ENCODE results near the gene CFAP20DC. TPM values are rescaled to one million over a fixed set of nuclear protein-coding genes. Genes with fewer than 3 reads are reported as not detected.

Gene CFAP20DC
- total and polyA plus RNA-seq, 2 of the 8 experiments (the other 6 are each of a cell fraction or from before 2014, with no cell fraction given), result 2.2 to 2.8 TPM

DNA sequence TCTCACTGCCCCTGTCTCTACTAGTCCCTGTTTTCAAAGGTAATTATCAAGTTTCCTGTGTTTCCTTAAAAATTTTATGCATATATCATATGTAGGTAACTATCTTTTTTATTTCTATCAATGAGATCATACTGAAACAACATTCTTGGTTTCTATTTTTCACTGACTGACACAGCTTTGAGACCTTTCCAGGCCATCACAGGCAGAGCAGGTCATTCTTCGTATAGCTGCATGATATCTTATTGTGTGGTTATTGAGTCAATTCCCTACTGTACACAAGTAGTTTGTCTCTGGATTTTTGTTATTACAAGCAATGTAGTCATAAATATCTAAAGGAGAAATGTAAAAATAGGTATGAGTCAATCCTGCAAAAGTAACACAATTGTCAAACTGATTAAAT is 169.6 kb downstream of the CFAP20DC start:
- Histone ChIP-seq H3K4me3 (ENCODE audit: extremely low read depth in 1 of 4, insufficient read depth in 2 of 4, low read depth in 3 of 4, low read length in 4 of 4) (no peak overlapping the region), H2BK12ac (ENCODE audit: low read depth, low read length) (no peak overlapping the region), H4K8ac (ENCODE audit: extremely low read depth, insufficient read depth, low read length) (no peak overlapping the region), H3K18ac (ENCODE audit: extremely low read depth, low read length) (no peak overlapping the region), H2BK20ac (ENCODE audit: low read length) (no peak overlapping the region), H4K20me1 (replicated peaks in 1 of 2; ENCODE audit: control insufficient read depth in 1 of 2, insufficient read depth in 2 of 2, low read length in 2 of 2) (no peaks in the 10 kb centered on the region), H3K23ac (ENCODE audit: insufficient read length) (no peak overlapping the region), H3K27ac (ENCODE audit: low read depth, low read length) (no peak overlapping the region), H3K4ac (replicated peaks; ENCODE audit: insufficient read length, low read depth, low read length) (no peak overlapping the region), H2AFZ (ENCODE audit: low read length) (no peak overlapping the region), H3K27me3 (replicated peaks in 1 of 4; ENCODE audit: control insufficient read depth in 3 of 4, extremely low read depth in 1 of 4, insufficient read depth in 3 of 4, low read length in 3 of 4) (no peaks in the 10 kb centered on the region), H2BK5ac (ENCODE audit: low read depth, low read length) (no peak overlapping the region), H2AK5ac (ENCODE audit: low read depth, low read length) (no peak overlapping the region), H2BK120ac (replicated peaks; ENCODE audit: low read depth, low read length) (no peak overlapping the region), H4K5ac (ENCODE audit: insufficient read length, low read depth, low read length) (no peak overlapping the region), H3K9me3 (ENCODE audit: insufficient read depth in 2 of 2, low read depth in 1 of 2, low read length in 1 of 2) (no peaks in the 10 kb centered on the region), H3K79me2 (ENCODE audit: control insufficient read depth in 1 of 2, insufficient read depth in 2 of 2, low read length in 2 of 2) (no peaks in the 10 kb centered on the region), H3K79me1 (ENCODE audit: low read depth, low read length) (no peaks in the 10 kb centered on the region), H3K36me3 (ENCODE audit: control insufficient read depth in 2 of 4, insufficient read depth in 4 of 4, low read length in 3 of 4) (no peaks in the 10 kb centered on the region), H3K4me1 (replicated peaks in 1 of 4; ENCODE audit: control insufficient read depth in 3 of 4, insufficient read depth in 4 of 4, low read length in 3 of 4) (no peaks in the 10 kb centered on the region), H3K9ac (replicated peaks in 1 of 4; ENCODE audit: extremely low read depth in 1 of 4, low read depth in 3 of 4, low read length in 3 of 4) (no peak overlapping the region), H3K4me2 (ENCODE audit: insufficient read depth in 1 of 2, low read depth in 2 of 2, low read length in 2 of 2) (no peak overlapping the region), H3K23me2 (ENCODE audit: low read depth, low read length) (no peaks in the 10 kb centered on the region), H3K14ac (ENCODE audit: insufficient read length) (no peak overlapping the region), H3K56ac (replicated peaks; ENCODE audit: insufficient read length, low read depth, low read length) (no peak overlapping the region), H4K91ac (replicated peaks; ENCODE audit: insufficient read length, low read length) (no peak overlapping the region), H2BK15ac (ENCODE audit: low read length) (no peak overlapping the region)
- DNase-seq (ENCODE audit: low read depth in 1 of 2, low spot score in 2 of 2) (no peak), FAIRE-seq (no peak)
- 92% methylated on average over 1 of the region's 1 CpG; no CpG with 5 or more reads in 1 of the 2 experiments for WGBS, 2 experiments (ENCODE audit: extremely low coverage in 1 of 2, insufficient coverage in 1 of 2, insufficient read length in 1 of 2, insufficient replicate concordance in 2 of 2, low coverage in 1 of 2, low lambda C conversion rate in 2 of 2, missing lambda C conversion rate in 1 of 2)
- ChIA-PET POLR2A (ENCODE audit: partially characterized antibody) (no interaction called here), CTCF (ENCODE audit: partially characterized antibody) (no interaction called here)
- TF ChIP-seq NANOG (IDR thresholded peaks at IDR 0.05; ENCODE audit: insufficient read depth, low read depth, low read length, poor library complexity, severe bottlenecking) (no peak), FOSL1 (IDR thresholded peaks at IDR 0.05; ENCODE audit: insufficient read depth, low read depth, low read length) (no peak), POU5F1 (IDR thresholded peaks at IDR 0.05; ENCODE audit: low read depth, low read length) (no peak), EGR1 (IDR thresholded peaks at IDR 0.05; ENCODE audit: borderline replicate concordance, low read depth, low read length) (no peak), JUN (IDR thresholded peaks at IDR 0.05; ENCODE audit: low read depth, low read length) (no peak), RBBP5 (IDR thresholded peaks at IDR 0.05; ENCODE audit: borderline replicate concordance, low read depth, low read length) (no peak), ZNF274 (IDR thresholded peaks at IDR 0.05; ENCODE audit: borderline replicate concordance, extremely low read depth, low read length) (no peak), JUND (IDR thresholded peaks at IDR 0.05; ENCODE audit: low read length) (no peak), TEAD4 (IDR thresholded peaks at IDR 0.05; ENCODE audit: low read depth, low read length) (no peak), CTBP2 (IDR thresholded peaks at IDR 0.05; ENCODE audit: borderline replicate concordance, insufficient read depth, insufficient read length, low read length) (no peak), RFX5 (IDR thresholded peaks at IDR 0.05; ENCODE audit: borderline replicate concordance, low read depth, low read length) (no peak)

Measured in H1 (cell line).